GM18520 (cell line): ENCODE data around the gene ZNF14.
"Not testable (repeated sequence)": the region's sequence is repeated elsewhere in the genome, so short reads cannot be mapped to it uniquely, and the experiment has no call there.

Source experiments
- ATAC-seq: cut with Tn5 transposase; IDR thresholded peaks from one replicate; pipeline ENCODE4 v1.9.1; 2021; ENCODE audit not compliant: unreplicated experiment

Gene ZNF14

GRCh38 chr19:19732579-19733501 is at the start of gene ZNF14:
ZNF14 (minus strand) TSS chr19:19733112; CDS start chr19:19732958, 154 bp downstream.
- ATAC-seq = peak; percentile 99

GRCh38 chr19:19781791-19782190 is 48.9 kb upstream of the ZNF14 start:
- ATAC-seq = not testable (repeated sequence)

- no peak for ATAC-seq
Measured at GRCh38 chr19:19778666-19779065, 45.8 kb upstream of the ZNF14 start.

GRCh38 chr19:19777692-19778091 is 44.8 kb upstream of the ZNF14 start:
- no peak for ATAC-seq

GRCh38 chr19:19776206-19777008 is 43.5 kb upstream of the ZNF14 start:
- ATAC-seq = peak; percentile 99

GRCh38 chr19:19775891-19776205 is 42.9 kb upstream of the ZNF14 start:
- ATAC-seq = peak; percentile 1

GRCh38 chr19:19774354-19775033 is 41.6 kb upstream of the ZNF14 start:
- no peak for ATAC-seq

- ATAC-seq = not testable (repeated sequence)
Measured at GRCh38 chr19:19771963-19772362, 39.1 kb upstream of the ZNF14 start.

- ATAC-seq = not testable (repeated sequence)
Measured at GRCh38 chr19:19769971-19770370, 37.1 kb upstream of the ZNF14 start.

- no peak for ATAC-seq
Measured at GRCh38 chr19:19758164-19758563, 25.3 kb upstream of the ZNF14 start.

GRCh38 chr19:19752760-19753403 is 20.0 kb upstream of the ZNF14 start:
- no peak for ATAC-seq

GRCh38 chr19:19751846-19752245 is 18.9 kb upstream of the ZNF14 start:
- no peak for ATAC-seq

GRCh38 chr19:19750842-19751790 is 18.2 kb upstream of the ZNF14 start:
- no peak for ATAC-seq

- ATAC-seq = no peak
Measured at GRCh38 chr19:19749908-19750841, 17.3 kb upstream of the ZNF14 start.

- no peak for ATAC-seq
Measured at GRCh38 chr19:19749117-19749907, 16.4 kb upstream of the ZNF14 start.

- ATAC-seq = no peak
Measured at GRCh38 chr19:19748249-19748938, 15.5 kb upstream of the ZNF14 start.
